ENCODE data around the gene SLK.

DNA sequence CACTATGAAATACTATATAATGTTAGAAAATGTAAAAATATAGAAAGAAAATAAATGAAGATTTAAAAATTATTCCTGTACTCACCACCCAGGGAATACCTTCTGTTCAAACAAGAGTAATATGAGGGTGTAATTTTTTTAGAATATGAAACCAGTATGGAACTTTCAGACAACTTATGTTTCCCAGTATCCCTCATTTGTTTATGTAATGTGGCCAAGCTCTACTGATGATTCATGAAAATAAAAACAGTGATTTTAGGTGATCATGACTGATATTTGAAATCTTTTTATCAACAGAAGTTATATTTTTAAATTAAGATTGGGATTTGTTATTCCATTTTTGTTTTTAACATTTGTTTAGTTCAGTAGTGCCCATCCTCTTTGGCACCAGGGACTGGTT lies 18.8 kb downstream of the SLK start:
- TF ChIP-seq, protein P1, sequence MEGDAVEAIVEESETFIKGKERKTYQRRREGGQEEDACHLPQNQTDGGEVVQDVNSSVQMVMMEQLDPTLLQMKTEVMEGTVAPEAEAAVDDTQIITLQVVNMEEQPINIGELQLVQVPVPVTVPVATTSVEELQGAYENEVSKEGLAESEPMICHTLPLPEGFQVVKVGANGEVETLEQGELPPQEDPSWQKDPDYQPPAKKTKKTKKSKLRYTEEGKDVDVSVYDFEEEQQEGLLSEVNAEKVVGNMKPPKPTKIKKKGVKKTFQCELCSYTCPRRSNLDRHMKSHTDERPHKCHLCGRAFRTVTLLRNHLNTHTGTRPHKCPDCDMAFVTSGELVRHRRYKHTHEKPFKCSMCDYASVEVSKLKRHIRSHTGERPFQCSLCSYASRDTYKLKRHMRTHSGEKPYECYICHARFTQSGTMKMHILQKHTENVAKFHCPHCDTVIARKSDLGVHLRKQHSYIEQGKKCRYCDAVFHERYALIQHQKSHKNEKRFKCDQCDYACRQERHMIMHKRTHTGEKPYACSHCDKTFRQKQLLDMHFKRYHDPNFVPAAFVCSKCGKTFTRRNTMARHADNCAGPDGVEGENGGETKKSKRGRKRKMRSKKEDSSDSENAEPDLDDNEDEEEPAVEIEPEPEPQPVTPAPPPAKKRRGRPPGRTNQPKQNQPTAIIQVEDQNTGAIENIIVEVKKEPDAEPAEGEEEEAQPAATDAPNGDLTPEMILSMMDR (IDR thresholded peaks at IDR 0.05): no peak
- TF ChIP-seq POLR2A (IDR thresholded peaks at IDR 0.05) (no peak), POLR2AphosphoS5 (IDR thresholded peaks at IDR 0.05) (no peak), EP300 (IDR thresholded peaks at IDR 0.05) (no peak)

Data from upper lobe of left lung (tissue), 4 donors.